ENCODE data around the gene NEB. TPM values are rescaled to one million over a fixed set of nuclear protein-coding genes. Genes with fewer than 3 reads are reported as not detected.
"Not testable (repeated sequence)": the region's sequence is repeated elsewhere in the genome, so short reads cannot be mapped to it uniquely, and the experiment has no call there.

The NEB gene
- total RNA-seq, 1 donor from 2014 or later, result 0.27 TPM

GRCh38 chr2:151650456-151650855 lies 83.8 kb downstream of the NEB start:
- no peak for DNase-seq (ENCODE audit: low spot score)
- Mint-ChIP-seq H3K36me3 (ENCODE audit: low read depth) (no peaks in the 10 kb centered on the region), H3K9me3 (no peaks in the 10 kb centered on the region), H3K27ac (no peak overlapping the region), H3K27me3 (ENCODE audit: low read depth) (peaks cover 6% of the 10 kb centered on the region), H3K4me1 (ENCODE audit: low read depth) (no peaks in the 10 kb centered on the region), H3K4me3 (ENCODE audit: low read depth) (no peak overlapping the region)
- intact Hi-C loops (cut with micrococcal nuclease), result no loop called here

DNA sequence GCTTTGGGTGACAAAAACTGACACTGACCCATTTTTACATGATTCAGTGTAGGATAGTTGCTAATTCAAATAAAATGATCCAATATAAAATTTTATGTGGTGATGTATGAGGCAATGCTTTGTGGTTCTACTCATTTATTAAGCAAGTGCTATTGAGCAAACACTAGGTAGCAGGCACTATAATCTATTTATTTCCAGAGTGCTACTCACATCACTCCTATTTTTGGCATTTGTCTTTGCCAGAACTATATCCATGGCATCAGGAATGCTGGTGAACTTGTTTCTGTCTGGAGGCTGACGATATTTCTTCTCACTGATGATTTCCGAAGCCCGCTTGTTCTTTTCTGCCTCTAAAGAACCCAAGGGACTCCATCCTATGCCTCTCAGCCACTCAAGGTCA lies 84.3 kb downstream of the NEB start:
- Mint-ChIP-seq H3K27me3 (ENCODE audit: low read depth) (peaks cover 6% of the 10 kb centered on the region), H3K9me3 (no peaks in the 10 kb centered on the region), H3K27ac (no peak overlapping the region), H3K36me3 (ENCODE audit: low read depth) (no peaks in the 10 kb centered on the region), H3K4me1 (ENCODE audit: low read depth) (no peaks in the 10 kb centered on the region), H3K4me3 (ENCODE audit: low read depth) (no peak overlapping the region)
- no peak for DNase-seq (ENCODE audit: low spot score)
- intact Hi-C loops (cut with micrococcal nuclease), result no loop called here

DNA sequence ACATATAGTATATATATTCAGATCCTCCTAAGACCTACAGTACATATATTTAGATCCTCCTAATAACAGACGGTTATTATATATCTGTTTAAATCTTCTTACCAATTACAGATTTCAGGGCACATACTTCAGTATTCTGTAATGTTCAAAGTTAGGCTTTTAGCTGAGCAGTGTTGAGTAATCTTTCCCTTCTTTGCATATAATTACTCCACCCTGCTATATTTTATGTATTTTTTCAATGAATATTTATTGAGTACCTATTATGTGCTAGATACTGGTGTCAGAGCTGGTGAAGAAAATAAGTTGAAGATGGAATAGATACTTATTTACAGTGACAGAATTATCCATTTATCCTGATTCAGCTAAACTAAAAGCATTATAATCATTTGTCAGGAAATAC lies 84.9 kb downstream of the NEB start:
- H3K27me3 Mint-ChIP-seq (ENCODE audit: low read depth), result peaks cover 8% of the 10 kb centered on the region
- H3K27ac Mint-ChIP-seq, result no peak overlapping the region
- H3K36me3 Mint-ChIP-seq (ENCODE audit: low read depth), result no peaks in the 10 kb centered on the region
- H3K4me3 Mint-ChIP-seq (ENCODE audit: low read depth), result no peak overlapping the region
- no peaks in the 10 kb centered on the region for H3K9me3 Mint-ChIP-seq
- intact Hi-C loops (cut with micrococcal nuclease), result no loop called here
- no peaks in the 10 kb centered on the region for H3K4me1 Mint-ChIP-seq (ENCODE audit: low read depth)
- no peak for DNase-seq (ENCODE audit: low spot score)

- H3K27me3 Mint-ChIP-seq (ENCODE audit: low read depth); H3K9me3 Mint-ChIP-seq: not testable (repeated sequence)
These were observed 87.8 kb downstream of the NEB start for GRCh38 chr2:151646512-151646911.

GRCh38 chr2:151644580-151644979 lies 89.7 kb downstream of the NEB start:
- intact Hi-C loops (cut with micrococcal nuclease), result no loop called here
- H3K9me3 Mint-ChIP-seq, result no peaks in the 10 kb centered on the region
- H3K36me3 Mint-ChIP-seq (ENCODE audit: low read depth), result no peaks in the 10 kb centered on the region
- H3K4me3 Mint-ChIP-seq (ENCODE audit: low read depth), result no peak overlapping the region
- H3K27ac Mint-ChIP-seq, result no peak overlapping the region
- peaks cover 4% of the 10 kb centered on the region for H3K27me3 Mint-ChIP-seq (ENCODE audit: low read depth)
- no peak for DNase-seq (ENCODE audit: low spot score)
- no peaks in the 10 kb centered on the region for H3K4me1 Mint-ChIP-seq (ENCODE audit: low read depth)

More at GRCh38 chr2:151646512-151646911, 87.8 kb downstream of the NEB start:
- intact Hi-C loops (cut with micrococcal nuclease); H3K4me1 Mint-ChIP-seq (ENCODE audit: low read depth); H3K36me3 Mint-ChIP-seq (ENCODE audit: low read depth); H3K27ac Mint-ChIP-seq; DNase-seq (ENCODE audit: low spot score); H3K4me3 Mint-ChIP-seq (ENCODE audit: low read depth): not testable (repeated sequence)

DNA sequence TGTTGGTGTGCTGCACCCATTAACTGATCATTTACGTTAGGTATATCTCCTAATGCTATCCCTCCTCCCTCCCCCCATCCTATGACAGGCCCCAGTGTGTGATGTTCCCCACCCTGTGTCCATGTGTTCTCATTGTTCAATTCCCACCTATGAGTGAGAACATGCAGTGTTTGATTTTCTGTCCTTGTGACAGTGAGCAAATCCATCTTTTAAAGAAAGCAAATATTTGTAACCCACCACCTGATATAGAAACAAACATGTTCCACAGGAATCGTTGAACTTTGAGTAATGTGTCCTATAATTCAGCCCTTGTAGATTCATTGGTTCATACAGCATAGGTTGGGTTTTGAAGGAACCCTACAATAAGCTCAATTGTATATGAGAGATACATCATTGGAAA lies 92.4 kb downstream of the NEB start:
- H3K27ac Mint-ChIP-seq; H3K27me3 Mint-ChIP-seq (ENCODE audit: low read depth); H3K9me3 Mint-ChIP-seq; H3K4me3 Mint-ChIP-seq (ENCODE audit: low read depth); DNase-seq (ENCODE audit: low spot score); H3K36me3 Mint-ChIP-seq (ENCODE audit: low read depth); intact Hi-C loops (cut with micrococcal nuclease): not testable (repeated sequence)
- H3K4me1 Mint-ChIP-seq (ENCODE audit: low read depth), result peaks cover 23% of the 10 kb centered on the region

- DNase-seq (ENCODE audit: low spot score), result no peak
- no peak overlapping the region for H3K27ac Mint-ChIP-seq
- H3K36me3 Mint-ChIP-seq (ENCODE audit: low read depth), result peaks cover 4% of the 10 kb centered on the region
- peaks cover 26% of the 10 kb centered on the region for H3K4me1 Mint-ChIP-seq (ENCODE audit: low read depth)
- H3K27me3 Mint-ChIP-seq (ENCODE audit: low read depth), result peaks cover 4% of the 10 kb centered on the region
- no peak overlapping the region for H3K4me3 Mint-ChIP-seq (ENCODE audit: low read depth)
- H3K9me3 Mint-ChIP-seq, result no peaks in the 10 kb centered on the region
- intact Hi-C loops (cut with micrococcal nuclease), result no loop called here
These were observed 94.2 kb downstream of the NEB start for GRCh38 chr2:151640087-151640486.

- DNase-seq (ENCODE audit: low spot score), result no peak
- Mint-ChIP-seq H3K4me1 (ENCODE audit: low read depth) (peaks cover 26% of the 10 kb centered on the region), H3K36me3 (ENCODE audit: low read depth) (peaks cover 4% of the 10 kb centered on the region), H3K4me3 (ENCODE audit: low read depth) (no peak overlapping the region), H3K27ac (no peak overlapping the region), H3K9me3 (no peaks in the 10 kb centered on the region), H3K27me3 (ENCODE audit: low read depth) (peaks cover 2% of the 10 kb centered on the region)
- intact Hi-C loops (cut with micrococcal nuclease), result loop anchor here (10.0 kb wide), 1 partner anchor 184 kb away; no protein-coding TSS in a partner anchor
These were observed 95.3 kb downstream of the NEB start for GRCh38 chr2:151638990-151639389.

- Mint-ChIP-seq H3K36me3 (ENCODE audit: low read depth) (peaks cover 4% of the 10 kb centered on the region), H3K9me3 (no peaks in the 10 kb centered on the region), H3K4me1 (ENCODE audit: low read depth) (peaks cover 26% of the 10 kb centered on the region), H3K27me3 (ENCODE audit: low read depth) (peaks cover 2% of the 10 kb centered on the region), H3K4me3 (ENCODE audit: low read depth) (peak overlapping the region; percentile 30), H3K27ac (peak overlapping the region; percentile 90)
- intact Hi-C loops (cut with micrococcal nuclease), result loop anchor here (10.0 kb wide), 1 partner anchor 184 kb away; no protein-coding TSS in a partner anchor
- no peak for DNase-seq (ENCODE audit: low spot score)
These were observed 95.9 kb downstream of the NEB start for GRCh38 chr2:151638191-151638933.

- H3K9me3 Mint-ChIP-seq, result no peaks in the 10 kb centered on the region
- H3K27ac Mint-ChIP-seq, result peak overlapping the region; percentile 90
- H3K36me3 Mint-ChIP-seq (ENCODE audit: low read depth), result peaks cover 4% of the 10 kb centered on the region
- DNase-seq (ENCODE audit: low spot score), result peak; percentile 57
- intact Hi-C loops (cut with micrococcal nuclease), result loop anchor here (1.0 to 10.0 kb wide), 2 partner anchors 22 to 183 kb away; no protein-coding TSS in a partner anchor
- peak overlapping the region; percentile 68 for H3K4me3 Mint-ChIP-seq (ENCODE audit: low read depth)
- peaks cover 26% of the 10 kb centered on the region for H3K4me1 Mint-ChIP-seq (ENCODE audit: low read depth)
- H3K27me3 Mint-ChIP-seq (ENCODE audit: low read depth), result peaks cover 2% of the 10 kb centered on the region
These were observed 97.0 kb downstream of the NEB start for GRCh38 chr2:151637271-151637781.

DNA sequence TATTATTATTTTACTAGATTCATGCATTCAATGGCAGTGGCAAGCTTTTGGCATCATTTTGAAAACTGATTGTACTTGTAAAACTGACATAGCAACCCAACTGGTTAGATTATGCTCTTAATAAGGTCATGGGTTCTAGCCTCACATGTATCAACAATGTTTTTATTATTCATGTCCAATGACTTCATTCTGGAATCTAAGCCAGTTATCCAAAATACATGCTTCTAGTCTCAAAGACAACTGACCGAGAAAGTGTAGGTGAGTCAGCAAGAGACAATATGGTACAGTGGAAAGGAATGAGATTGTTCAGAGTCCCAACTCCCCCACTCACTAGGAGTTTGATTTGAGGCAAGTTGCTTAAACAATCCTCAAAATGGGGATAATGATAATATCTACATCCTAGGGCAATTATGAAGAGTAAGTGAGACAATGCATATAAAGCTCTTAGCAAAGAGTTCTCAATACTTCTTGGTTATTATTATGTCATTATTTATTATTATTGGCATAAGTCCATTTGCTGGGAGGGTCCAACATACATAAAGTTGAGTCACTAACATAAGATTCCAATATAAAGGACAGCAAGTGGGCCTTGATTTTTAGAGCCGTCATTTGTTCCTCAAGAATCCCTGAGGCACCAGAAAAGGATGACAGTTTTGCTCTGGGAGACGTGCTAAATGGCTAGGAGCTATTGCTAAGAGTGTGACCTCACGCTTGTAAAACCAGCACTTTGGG lies 99.4 kb downstream of the NEB start:
- Mint-ChIP-seq H3K36me3 (ENCODE audit: low read depth) (peaks cover 4% of the 10 kb centered on the region), H3K9me3 (no peaks in the 10 kb centered on the region), H3K27ac (no peak overlapping the region), H3K4me3 (ENCODE audit: low read depth) (no peak overlapping the region), H3K4me1 (ENCODE audit: low read depth) (peaks cover 29% of the 10 kb centered on the region), H3K27me3 (ENCODE audit: low read depth) (no peaks in the 10 kb centered on the region)
- intact Hi-C loops (cut with micrococcal nuclease), result loop anchor here (10.0 kb wide), 1 partner anchor 180 kb away; no protein-coding TSS in a partner anchor
- no peak for DNase-seq (ENCODE audit: low spot score)

- no peak overlapping the region for H3K27ac Mint-ChIP-seq
- intact Hi-C loops (cut with micrococcal nuclease), result loop anchor here (2.0 to 10.0 kb wide), 2 partner anchors 18 to 178 kb away; no protein-coding TSS in a partner anchor
- no peaks in the 10 kb centered on the region for H3K9me3 Mint-ChIP-seq
- H3K36me3 Mint-ChIP-seq (ENCODE audit: low read depth), result peaks cover 4% of the 10 kb centered on the region
- no peaks in the 10 kb centered on the region for H3K27me3 Mint-ChIP-seq (ENCODE audit: low read depth)
- H3K4me1 Mint-ChIP-seq (ENCODE audit: low read depth), result peaks cover 18% of the 10 kb centered on the region
- DNase-seq (ENCODE audit: low spot score), result no peak
- no peak overlapping the region for H3K4me3 Mint-ChIP-seq (ENCODE audit: low read depth)
These were observed 101.2 kb downstream of the NEB start for GRCh38 chr2:151632993-151633565.

Data from activated T-helper 2 cell treated with anti-CD3 and anti-CD28 coated beads, Interferon-gamma antibody, Interleukin-2, Interleukin-4, amounts not matched to agents 10 μg/mL and 5 μg/mL and 100 μg/mL, durations not matched to agents 14 hours and 24 hours and 36 hours (primary cell).